ENCODE measurements around the gene OLFML2B. TPM values are rescaled to one million over a fixed set of nuclear protein-coding genes. Genes with fewer than 3 reads are reported as not detected.

The OLFML2B gene
- total RNA-seq, 5 donors from 2014 or later (not counting 1 experiment from before 2014, with no cell fraction given), result not detected

- Mint-ChIP-seq H3K36me3 (no peaks in the 10 kb centered on the region), H3K4me1 (peaks cover 13 to 17% (median 16%) of the 10 kb centered on the region in 3 donors), H3K27me3 (peaks cover 25 to 47% of the 10 kb centered on the region in 2 donors), H3K9me3 (no peaks in the 10 kb centered on the region), H3K27ac (no peak overlapping the region), H3K4me3 (peak overlapping the region; percentile 82 to 96 (median 85))
- H3K36me3 ChIP-seq (ENCODE audit: control insufficient read depth in 2 of 2, extremely low read depth in 1 of 2, insufficient read depth in 1 of 2, low read length in 1 of 2), result no peaks in the 10 kb centered on the region
- peak overlapping the region; percentile 59 to 82 for H3K4me3 ChIP-seq (ENCODE audit: control insufficient read depth in 1 of 2, extremely low read depth in 1 of 2, low read length in 1 of 2)
- 56% methylated on average over 20 of the region's 20 CpGs for WGBS (ENCODE audit: insufficient coverage)
- POLR2A ChIA-PET, result no interaction called here
- no peaks in the 10 kb centered on the region for H3K9me3 ChIP-seq
- peaks cover 0 to 22% of the 10 kb centered on the region in 2 experiments for H3K27me3 ChIP-seq (replicated peaks in 1 of 2; ENCODE audit: control insufficient read depth in 2 of 2, extremely low read depth in 1 of 2, insufficient read depth in 2 of 2, low read length in 1 of 2)
- ATAC-seq (replicated peaks in 1 of 4) (no peak), DNase-seq (no peak)
- peaks cover 2 to 11% of the 10 kb centered on the region in 2 experiments for H3K4me1 ChIP-seq (ENCODE audit: control insufficient read depth in 1 of 2, extremely low read depth in 1 of 2, insufficient read depth in 2 of 2, low read length in 2 of 2)
- H3K27ac ChIP-seq (ENCODE audit: low read length), result no peak overlapping the region
- CTCF ChIA-PET, result interaction anchor here in 1 of 2 donors (0.9 to 1.0 kb wide), 2 partner anchors 117 to 159 kb away, joined by 3 to 6 read pairs; no protein-coding TSS in a partner anchor
These were observed 505 bp downstream of the OLFML2B start for GRCh38 chr1:162023181-162023546.

GRCh38 chr1:162022626-162023025 is 1.0 kb downstream of the OLFML2B start:
- peak overlapping the region in 1 of 2 donors; percentile 82 for H3K4me3 ChIP-seq (ENCODE audit: control insufficient read depth in 1 of 2, extremely low read depth in 1 of 2, low read length in 1 of 2)
- Mint-ChIP-seq H3K4me1 (peaks cover 13 to 17% (median 16%) of the 10 kb centered on the region in 3 donors), H3K4me3 (peak overlapping the region; percentile 82 to 96 (median 85)), H3K9me3 (no peaks in the 10 kb centered on the region), H3K27ac (no peak overlapping the region), H3K36me3 (no peaks in the 10 kb centered on the region), H3K27me3 (peaks cover 19 to 43% of the 10 kb centered on the region in 2 donors)
- peaks cover 0 to 22% of the 10 kb centered on the region in 2 experiments for H3K27me3 ChIP-seq (replicated peaks in 1 of 2; ENCODE audit: control insufficient read depth in 2 of 2, extremely low read depth in 1 of 2, insufficient read depth in 2 of 2, low read length in 1 of 2)
- CTCF ChIA-PET, result no interaction called here
- no peaks in the 10 kb centered on the region for H3K36me3 ChIP-seq (ENCODE audit: control insufficient read depth in 2 of 2, extremely low read depth in 1 of 2, insufficient read depth in 1 of 2, low read length in 1 of 2)
- ATAC-seq (replicated peaks in 1 of 4) (no peak), DNase-seq (no peak)
- no peak overlapping the region for H3K27ac ChIP-seq (ENCODE audit: low read length)
- POLR2A ChIA-PET, result no interaction called here
- 96% methylated on average over 7 of the region's 9 CpGs for WGBS (ENCODE audit: insufficient coverage)
- peaks cover 2 to 11% of the 10 kb centered on the region in 2 experiments for H3K4me1 ChIP-seq (ENCODE audit: control insufficient read depth in 1 of 2, extremely low read depth in 1 of 2, insufficient read depth in 2 of 2, low read length in 2 of 2)
- H3K9me3 ChIP-seq, result no peaks in the 10 kb centered on the region

GRCh38 chr1:162021124-162021523 is 2.5 kb downstream of the OLFML2B start:
- CTCF ChIA-PET, result interaction anchor here in 1 of 2 donors (0.6 kb wide), 1 partner anchor 206 kb away, joined by 5 read pairs; no protein-coding TSS in a partner anchor

DNA sequence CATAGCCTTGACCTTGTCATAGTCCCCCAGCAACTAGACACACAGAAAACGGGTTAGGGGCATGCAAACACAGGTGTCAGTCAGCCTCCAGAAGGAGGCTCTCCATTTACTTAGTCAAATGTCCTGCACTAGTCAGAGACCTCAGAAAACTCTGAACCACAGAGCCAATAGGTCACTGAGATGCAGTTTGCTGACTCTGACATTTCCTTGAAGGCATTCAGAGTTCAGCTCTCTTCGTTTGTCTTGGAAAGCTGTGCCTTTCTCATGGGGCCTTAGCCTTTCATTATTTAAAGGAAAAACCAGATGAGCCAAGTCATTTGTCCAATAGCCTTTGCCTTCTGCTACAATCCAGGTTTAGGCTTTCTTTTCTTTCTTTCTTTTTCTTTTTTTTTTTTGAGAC is 3.5 kb downstream of the OLFML2B start:
- Mint-ChIP-seq H3K9me3 (no peaks in the 10 kb centered on the region), H3K4me3 (no peak overlapping the region), H3K27me3 (peaks cover 4 to 24% of the 10 kb centered on the region in 2 donors), H3K4me1 (peaks cover 13 to 17% (median 16%) of the 10 kb centered on the region in 3 donors), H3K36me3 (no peaks in the 10 kb centered on the region), H3K27ac (no peak overlapping the region)
- 67% methylated on average over 2 of the region's 2 CpGs for WGBS (ENCODE audit: insufficient coverage)
- Histone ChIP-seq H3K4me3 (ENCODE audit: control insufficient read depth in 1 of 2, extremely low read depth in 1 of 2, low read length in 1 of 2) (no peak overlapping the region), H3K36me3 (ENCODE audit: control insufficient read depth in 2 of 2, extremely low read depth in 1 of 2, insufficient read depth in 1 of 2, low read length in 1 of 2) (no peaks in the 10 kb centered on the region), H3K27me3 (replicated peaks in 1 of 2; ENCODE audit: control insufficient read depth in 2 of 2, extremely low read depth in 1 of 2, insufficient read depth in 2 of 2, low read length in 1 of 2) (peaks cover 0 to 20% of the 10 kb centered on the region in 2 experiments), H3K9me3 (no peaks in the 10 kb centered on the region), H3K4me1 (ENCODE audit: control insufficient read depth in 1 of 2, extremely low read depth in 1 of 2, insufficient read depth in 2 of 2, low read length in 2 of 2) (peaks cover 2 to 11% of the 10 kb centered on the region in 2 experiments), H3K27ac (ENCODE audit: low read length) (no peak overlapping the region)
- ATAC-seq (replicated peaks in 1 of 4) (no peak), DNase-seq (no peak)
- ChIA-PET POLR2A (interaction anchor here in 1 of 2 donors (0.6 to 0.7 kb wide), 2 partner anchors 97 to 274 kb away, joined by 4 to 5 read pairs; no protein-coding TSS in a partner anchor), CTCF (interaction anchor here in 1 of 2 donors (0.7 kb wide), 1 partner anchor 183 kb away, joined by 3 read pairs; no protein-coding TSS in a partner anchor)

More at GRCh38 chr1:162021124-162021523, 2.5 kb downstream of the OLFML2B start:
- no peak overlapping the region for H3K4me3 Mint-ChIP-seq
- H3K4me1 ChIP-seq (ENCODE audit: control insufficient read depth in 1 of 2, extremely low read depth in 1 of 2, insufficient read depth in 2 of 2, low read length in 2 of 2), result peaks cover 2 to 11% of the 10 kb centered on the region in 2 experiments
- H3K27ac Mint-ChIP-seq, result no peak overlapping the region
- no peaks in the 10 kb centered on the region for H3K36me3 ChIP-seq (ENCODE audit: control insufficient read depth in 2 of 2, extremely low read depth in 1 of 2, insufficient read depth in 1 of 2, low read length in 1 of 2)
- H3K36me3 Mint-ChIP-seq, result no peaks in the 10 kb centered on the region
- WGBS (ENCODE audit: insufficient coverage), result no CpG with 5 or more reads among the region's 4 CpGs
- no peak for ATAC-seq (replicated peaks in 1 of 4)
- no peaks in the 10 kb centered on the region for H3K9me3 ChIP-seq
- peaks cover 10 to 31% of the 10 kb centered on the region in 2 donors for H3K27me3 Mint-ChIP-seq
- POLR2A ChIA-PET, result no interaction called here
- no peak for DNase-seq
- H3K4me3 ChIP-seq (ENCODE audit: control insufficient read depth in 1 of 2, extremely low read depth in 1 of 2, low read length in 1 of 2), result no peak overlapping the region
- H3K4me1 Mint-ChIP-seq, result peaks cover 13 to 17% (median 16%) of the 10 kb centered on the region in 3 donors
- H3K9me3 Mint-ChIP-seq, result no peaks in the 10 kb centered on the region
- peaks cover 0 to 22% of the 10 kb centered on the region in 2 experiments for H3K27me3 ChIP-seq (replicated peaks in 1 of 2; ENCODE audit: control insufficient read depth in 2 of 2, extremely low read depth in 1 of 2, insufficient read depth in 2 of 2, low read length in 1 of 2)
- no peak overlapping the region for H3K27ac ChIP-seq (ENCODE audit: low read length)

GRCh38 chr1:162019446-162019845 is 4.2 kb downstream of the OLFML2B start:
- Histone ChIP-seq H3K4me1 (ENCODE audit: control insufficient read depth in 1 of 2, extremely low read depth in 1 of 2, insufficient read depth in 2 of 2, low read length in 2 of 2) (peaks cover 2 to 11% of the 10 kb centered on the region in 2 experiments), H3K27ac (ENCODE audit: low read length) (no peak overlapping the region), H3K36me3 (ENCODE audit: control insufficient read depth in 2 of 2, extremely low read depth in 1 of 2, insufficient read depth in 1 of 2, low read length in 1 of 2) (no peaks in the 10 kb centered on the region), H3K27me3 (replicated peaks in 1 of 2; ENCODE audit: control insufficient read depth in 2 of 2, extremely low read depth in 1 of 2, insufficient read depth in 2 of 2, low read length in 1 of 2) (peaks cover 0 to 16% of the 10 kb centered on the region in 2 experiments), H3K4me3 (ENCODE audit: control insufficient read depth in 1 of 2, extremely low read depth in 1 of 2, low read length in 1 of 2) (no peak overlapping the region), H3K9me3 (no peaks in the 10 kb centered on the region)
- H3K27ac Mint-ChIP-seq, result no peak overlapping the region
- peaks cover 4 to 22% of the 10 kb centered on the region in 2 donors for H3K27me3 Mint-ChIP-seq
- DNase-seq (no peak), ATAC-seq (replicated peaks in 1 of 4) (no peak)
- H3K4me1 Mint-ChIP-seq, result peaks cover 12 to 15% (median 15%) of the 10 kb centered on the region in 3 donors
- H3K9me3 Mint-ChIP-seq, result no peaks in the 10 kb centered on the region
- WGBS (ENCODE audit: insufficient coverage), result no CpG with 5 or more reads among the region's 3 CpGs
- ChIA-PET POLR2A (no interaction called here), CTCF (no interaction called here)
- H3K4me3 Mint-ChIP-seq, result no peak overlapping the region
- H3K36me3 Mint-ChIP-seq, result no peaks in the 10 kb centered on the region

DNA sequence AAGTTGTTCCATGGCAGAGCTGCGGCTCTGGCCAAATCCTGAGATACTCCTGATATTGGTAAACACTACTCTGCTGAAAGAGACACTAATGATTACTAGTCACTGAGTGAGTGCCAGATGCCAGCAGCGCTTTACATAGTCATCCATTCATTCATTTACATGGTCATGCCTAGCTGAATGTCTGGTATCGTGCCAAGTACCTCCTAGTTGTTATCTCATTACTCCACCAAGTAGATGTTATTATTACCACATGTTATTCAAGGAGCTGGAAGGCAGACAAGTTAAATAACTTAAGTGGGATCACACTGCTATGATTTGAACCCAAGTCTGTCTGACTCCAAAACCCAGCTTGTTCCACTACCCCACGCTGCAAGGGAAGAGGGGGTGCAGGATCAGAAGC is 4.7 kb downstream of the OLFML2B start:
- CTCF ChIA-PET, result no interaction called here

More for the DNA sequence above, 4.7 kb downstream of the OLFML2B start:
- H3K4me1 ChIP-seq (ENCODE audit: control insufficient read depth in 1 of 2, extremely low read depth in 1 of 2, insufficient read depth in 2 of 2, low read length in 2 of 2), result peaks cover 0 to 6% of the 10 kb centered on the region in 2 experiments
- no peak overlapping the region for H3K4me3 ChIP-seq (ENCODE audit: control insufficient read depth in 1 of 2, extremely low read depth in 1 of 2, low read length in 1 of 2)
- Mint-ChIP-seq H3K36me3 (no peaks in the 10 kb centered on the region), H3K4me3 (no peak overlapping the region), H3K27ac (no peak overlapping the region), H3K4me1 (peaks cover 8 to 10% (median 10%) of the 10 kb centered on the region in 3 donors), H3K27me3 (peaks cover 4 to 18% of the 10 kb centered on the region in 2 donors), H3K9me3 (no peaks in the 10 kb centered on the region)
- POLR2A ChIA-PET, result interaction anchor here in 1 of 2 donors (0.5 kb wide), 1 partner anchor 48 kb away, joined by 11 read pairs; no protein-coding TSS in a partner anchor
- no peaks in the 10 kb centered on the region for H3K36me3 ChIP-seq (ENCODE audit: control insufficient read depth in 2 of 2, extremely low read depth in 1 of 2, insufficient read depth in 1 of 2, low read length in 1 of 2)
- no CpG with 5 or more reads among the region's 4 CpGs for WGBS (ENCODE audit: insufficient coverage)
- H3K9me3 ChIP-seq, result no peaks in the 10 kb centered on the region
- no peak for DNase-seq
- no peak overlapping the region for H3K27ac ChIP-seq (ENCODE audit: low read length)
- no peak for ATAC-seq (replicated peaks in 1 of 4)
- H3K27me3 ChIP-seq (replicated peaks in 1 of 2; ENCODE audit: control insufficient read depth in 2 of 2, extremely low read depth in 1 of 2, insufficient read depth in 2 of 2, low read length in 1 of 2), result peaks cover 0 to 13% of the 10 kb centered on the region in 2 experiments
